GM12873 (cell line): ENCODE measurements around the gene STAP2.

Experiments used
- CTCF ChIP-seq: IDR thresholded peaks from 2 replicates; pipeline ENCODE4 v1.5.1; 2012; ENCODE audit warnings: low read depth, mild to moderate bottlenecking, moderate library complexity, low read length, control low read depth; ENCODE audit not compliant: insufficient read depth; ENCODE audit errors: missing control alignments

The STAP2 gene

GRCh38 chr19:4362831-4363545 lies 24.4 kb upstream of the STAP2 start:
- peak; percentile 33 for TF ChIP-seq CTCF

DNA sequence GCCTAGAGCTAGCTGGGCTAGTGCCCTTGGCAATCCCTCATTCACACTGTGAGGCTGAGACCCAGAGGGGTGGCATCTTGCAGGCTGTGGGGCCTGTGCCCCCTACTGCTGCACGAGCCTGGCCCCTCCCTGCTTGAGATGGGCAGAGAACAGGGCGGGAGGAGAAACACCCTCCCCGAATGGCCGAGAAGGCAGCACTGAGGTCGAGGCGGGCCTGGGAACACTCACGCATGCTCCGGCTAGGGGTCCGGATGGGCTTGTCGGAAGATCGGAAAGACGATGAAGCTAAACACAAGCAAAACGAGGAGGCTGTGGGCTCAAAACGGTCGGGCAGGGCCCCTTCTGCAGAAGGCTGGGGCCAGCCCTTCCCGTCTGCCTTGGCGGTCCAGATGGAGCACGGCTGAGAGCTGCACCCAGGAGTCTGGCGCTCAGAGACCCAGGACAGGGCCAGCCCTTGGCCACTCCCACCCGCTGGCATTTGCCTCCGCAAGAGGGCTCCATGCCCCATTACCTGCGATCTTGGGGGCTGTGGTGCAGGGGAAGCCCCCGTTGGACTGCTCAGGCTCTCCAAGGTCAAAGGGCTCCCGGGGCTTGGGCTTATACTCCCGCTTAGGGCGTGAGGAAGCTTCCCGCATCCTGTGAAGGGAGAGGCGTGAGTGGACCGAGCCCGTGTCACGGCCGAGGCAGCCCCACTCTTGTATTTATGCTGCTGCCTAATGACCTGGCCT lies 23.6 kb upstream of the STAP2 start:
- no peak for TF ChIP-seq CTCF

GRCh38 chr19:4361152-4362046 lies 22.8 kb upstream of the STAP2 start:
- TF ChIP-seq CTCF = no peak

DNA sequence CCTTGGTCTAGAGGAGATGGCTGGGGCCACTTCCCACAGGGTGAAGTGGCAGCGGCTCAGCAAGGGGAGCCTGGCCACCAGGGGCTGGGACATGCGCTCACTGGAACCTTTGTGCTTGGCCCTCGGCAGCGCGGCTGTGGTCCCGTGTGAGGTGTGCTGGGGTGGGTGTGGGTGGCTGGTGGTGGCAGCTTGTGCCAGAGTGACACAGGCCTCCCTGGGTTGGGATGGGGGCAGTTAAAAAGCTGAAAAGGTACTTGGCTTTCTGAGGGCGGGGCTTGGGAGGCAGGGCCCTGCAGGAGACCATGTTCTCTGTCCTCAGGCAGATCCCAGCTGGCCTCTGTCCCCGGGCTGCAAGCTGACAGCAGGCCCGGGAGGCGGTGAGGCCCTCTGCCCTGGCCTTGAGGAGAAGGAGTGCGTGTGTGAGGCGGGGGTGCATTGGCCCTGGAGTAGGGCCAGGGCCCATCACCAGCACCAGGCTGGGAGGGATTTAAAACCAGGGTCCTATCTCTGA lies 22.1 kb upstream of the STAP2 start:
- no peak for TF ChIP-seq CTCF

- TF ChIP-seq CTCF = no peak
Observed at GRCh38 chr19:4360081-4360569, 21.5 kb upstream of the STAP2 start.

GRCh38 chr19:4359627-4360000 lies 21.0 kb upstream of the STAP2 start:
- no peak for TF ChIP-seq CTCF
